Glomerular visceral epithelial cell (primary cell): ENCODE data around the gene ZCCHC14.
"Not testable (repeated sequence)": the region's sequence is repeated elsewhere in the genome, so short reads cannot be mapped to it uniquely, and the experiment has no call there.

Experiments used
- DNase-seq: peaks from one replicate; pipeline ENCODE4 v3.0.0-alpha.2; 2016; ENCODE audit errors: extremely low spot score

ZCCHC14 gene

DNA sequence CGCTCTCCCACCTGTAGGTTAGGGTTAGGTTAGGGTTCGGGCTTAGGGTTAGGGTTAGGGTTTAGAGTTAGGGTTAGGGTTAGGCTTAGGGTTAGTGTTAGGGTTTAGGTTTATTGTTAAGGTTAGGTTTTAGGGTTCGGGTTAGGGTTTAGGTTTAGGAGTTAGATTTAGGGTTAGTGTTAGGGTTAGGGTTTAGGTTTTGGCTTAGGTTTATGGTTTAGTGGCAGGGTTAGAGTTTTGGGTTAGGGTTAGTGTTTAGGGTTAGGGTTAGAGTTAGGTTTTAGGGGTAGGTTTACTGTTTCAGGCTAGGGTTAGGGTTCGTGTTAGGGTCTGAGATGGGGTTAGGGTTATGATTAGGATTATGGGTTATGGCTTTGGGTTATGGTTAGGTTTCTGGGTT, 31.6 kb upstream of the ZCCHC14 start:
- no peak for DNase-seq

DNA sequence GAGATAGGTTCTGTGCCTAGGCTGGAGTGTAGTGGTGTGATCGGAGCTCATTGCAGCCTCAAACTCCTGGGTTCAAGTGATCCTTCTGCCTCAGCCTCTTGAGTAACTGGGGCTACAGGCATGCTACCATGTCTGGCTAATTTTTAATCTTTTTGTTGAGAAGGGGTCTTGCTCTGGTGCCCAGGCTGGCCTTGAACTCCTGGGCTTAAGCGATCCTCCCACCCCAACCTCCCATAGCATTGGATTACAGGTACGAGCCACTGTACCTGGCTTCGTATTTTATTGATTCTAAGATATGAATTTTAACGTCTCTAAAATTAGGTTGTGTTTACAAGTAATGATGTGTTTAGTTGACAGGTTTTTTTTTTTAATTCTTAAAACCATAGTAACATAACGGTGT, 30.8 kb upstream of the ZCCHC14 start:
- DNase-seq = not testable (repeated sequence)

- not testable (repeated sequence) for DNase-seq
These were observed 28.9 kb upstream of the ZCCHC14 start for GRCh38 chr16:87521764-87522163.

DNA sequence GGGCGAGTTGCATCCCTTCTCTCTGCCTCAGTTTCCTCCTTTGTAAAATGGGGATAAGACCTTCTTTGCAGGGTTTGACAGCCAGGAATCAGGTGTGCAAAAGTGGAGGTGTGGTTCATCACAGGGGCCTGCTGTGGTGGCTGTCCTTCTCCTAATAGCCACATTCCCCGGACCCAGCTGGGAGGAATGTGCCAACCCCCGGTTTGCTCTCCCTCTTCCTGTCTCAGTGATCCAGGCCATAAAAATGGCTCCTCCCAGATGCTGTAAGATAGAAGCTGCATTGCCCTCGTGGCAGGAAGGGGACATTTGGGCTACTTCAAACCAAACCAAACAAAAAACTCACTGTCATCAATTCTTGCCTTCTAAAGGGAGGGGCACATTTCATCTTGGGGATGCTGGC, 26.3 kb upstream of the ZCCHC14 start:
- DNase-seq = not testable (repeated sequence)

GRCh38 chr16:87518430-87519051, 25.7 kb upstream of the ZCCHC14 start:
- DNase-seq = peak; percentile 7

GRCh38 chr16:87517610-87518429, 25.0 kb upstream of the ZCCHC14 start:
- not testable (repeated sequence) for DNase-seq

DNA sequence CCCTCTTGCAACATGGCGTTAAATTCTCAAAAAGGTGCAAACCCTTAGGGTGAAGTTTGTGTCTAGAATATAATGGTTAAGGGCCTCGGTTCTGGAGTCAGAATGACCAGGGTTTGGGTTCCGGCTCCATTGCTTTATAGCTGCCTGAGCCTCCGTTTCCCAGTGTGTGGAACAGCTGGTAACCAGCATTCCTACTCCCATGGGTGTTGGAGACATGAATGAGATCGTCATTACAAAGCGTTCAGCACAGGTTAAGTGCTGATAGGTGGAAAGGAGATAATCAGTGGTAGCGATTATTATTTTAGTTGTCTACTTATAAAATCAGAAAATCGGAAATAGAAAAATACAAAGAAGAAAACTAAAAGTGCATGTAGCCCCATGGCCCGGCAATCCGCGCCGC, 23.5 kb upstream of the ZCCHC14 start:
- DNase-seq = no peak

- DNase-seq = no peak
These were observed 22.9 kb upstream of the ZCCHC14 start for GRCh38 chr16:87515475-87516330.

DNA sequence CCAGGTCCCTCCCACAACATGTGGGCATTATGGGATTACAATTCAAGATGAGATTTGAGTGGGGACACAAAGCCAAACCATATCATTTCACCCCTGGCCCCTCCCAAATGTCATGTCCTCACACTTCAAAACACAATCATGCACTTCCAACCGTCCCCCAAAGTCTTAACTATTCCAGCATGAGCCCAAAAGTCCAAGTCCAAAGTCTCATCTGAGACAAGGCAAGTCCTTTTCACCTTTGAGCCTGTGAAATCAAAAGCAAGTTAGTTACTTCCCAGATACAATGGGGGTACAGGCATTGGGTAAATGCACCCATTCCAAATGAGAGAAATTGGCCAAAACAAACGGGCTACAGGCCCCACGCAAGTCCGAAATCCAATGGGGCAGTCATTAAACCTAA, 17.0 kb upstream of the ZCCHC14 start:
- DNase-seq = not testable (repeated sequence)

GRCh38 chr16:87507351-87508069, 14.7 kb upstream of the ZCCHC14 start:
- no peak for DNase-seq

DNA sequence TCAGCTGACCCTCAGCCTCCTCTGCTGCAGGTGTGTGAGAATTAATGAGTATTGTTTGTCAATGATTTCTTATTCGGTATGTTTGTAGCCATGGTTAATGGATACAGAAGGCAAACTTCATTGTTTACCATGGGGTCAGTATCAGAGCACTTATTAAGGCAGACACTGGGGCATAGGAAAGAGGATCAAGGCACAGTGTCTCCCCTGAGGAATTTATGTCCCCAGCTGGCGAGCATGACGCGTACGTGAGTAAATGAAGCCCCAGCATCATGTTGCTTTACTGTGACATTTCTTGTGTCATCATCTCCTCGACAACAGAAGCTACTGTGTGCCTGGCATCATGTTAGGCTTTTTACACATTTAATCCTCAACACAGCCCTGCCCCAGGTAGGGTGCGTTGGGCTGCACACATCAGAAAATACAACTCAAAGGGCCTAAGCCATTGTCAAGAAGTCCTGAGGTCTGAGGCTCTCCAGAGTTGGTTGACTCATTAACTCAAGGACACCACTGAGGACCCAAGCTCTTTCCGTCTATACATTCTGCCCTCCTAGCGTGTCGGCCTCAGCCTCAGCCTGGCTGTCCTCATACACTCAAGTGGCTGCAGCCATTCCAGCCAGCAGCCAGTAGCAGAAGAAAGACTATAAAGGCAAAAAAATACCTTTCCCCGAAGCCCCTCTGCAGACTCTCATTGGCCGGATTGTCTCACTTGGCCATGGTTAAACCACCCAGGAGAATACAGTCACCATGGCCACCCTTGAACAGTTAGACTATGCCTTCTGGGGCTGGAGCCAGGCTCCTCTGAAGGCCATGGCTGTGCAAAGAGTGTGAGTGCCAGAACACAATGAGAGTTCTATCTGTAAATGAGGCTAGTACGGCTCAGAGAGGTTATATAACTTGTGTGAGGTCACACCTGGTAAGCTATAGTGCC, 13.9 kb upstream of the ZCCHC14 start:
- no peak for DNase-seq

GRCh38 chr16:87505834-87506233, 13.0 kb upstream of the ZCCHC14 start:
- DNase-seq = no peak

DNA sequence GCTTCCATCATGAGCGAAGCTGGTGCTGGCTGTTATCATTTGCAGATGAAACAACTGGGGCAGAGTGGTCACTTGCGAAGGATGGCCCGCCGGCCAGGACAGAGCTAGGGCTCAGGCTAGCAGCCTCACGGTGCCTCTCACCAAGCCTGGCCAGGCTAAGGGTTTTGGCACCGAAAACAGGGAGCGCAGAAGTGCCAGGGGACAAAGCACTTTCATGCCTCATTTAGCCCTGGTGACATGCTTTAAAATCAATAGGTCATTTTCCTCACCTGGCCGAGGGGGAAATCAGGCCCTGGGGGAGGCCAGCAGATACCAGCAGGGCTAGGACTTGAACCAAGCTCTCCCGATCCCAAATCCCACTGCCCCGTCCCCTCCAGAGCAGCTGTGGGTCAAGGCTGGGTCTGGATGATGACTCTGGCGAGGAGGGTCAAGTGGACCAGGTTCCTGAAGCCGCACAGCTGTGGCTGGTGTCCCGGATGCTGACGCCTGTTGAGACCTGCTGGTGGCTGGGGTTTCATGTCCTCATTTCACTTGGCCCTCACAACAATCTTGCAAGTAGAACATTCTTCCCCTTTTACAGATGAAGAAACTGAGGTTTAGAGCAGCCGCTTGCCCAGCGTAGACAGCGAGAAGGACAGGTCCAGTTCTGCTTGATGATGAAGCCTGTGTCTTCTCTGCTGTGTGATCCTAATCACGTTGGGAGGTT, 10.6 kb upstream of the ZCCHC14 start:
- not testable (repeated sequence) for DNase-seq

DNA sequence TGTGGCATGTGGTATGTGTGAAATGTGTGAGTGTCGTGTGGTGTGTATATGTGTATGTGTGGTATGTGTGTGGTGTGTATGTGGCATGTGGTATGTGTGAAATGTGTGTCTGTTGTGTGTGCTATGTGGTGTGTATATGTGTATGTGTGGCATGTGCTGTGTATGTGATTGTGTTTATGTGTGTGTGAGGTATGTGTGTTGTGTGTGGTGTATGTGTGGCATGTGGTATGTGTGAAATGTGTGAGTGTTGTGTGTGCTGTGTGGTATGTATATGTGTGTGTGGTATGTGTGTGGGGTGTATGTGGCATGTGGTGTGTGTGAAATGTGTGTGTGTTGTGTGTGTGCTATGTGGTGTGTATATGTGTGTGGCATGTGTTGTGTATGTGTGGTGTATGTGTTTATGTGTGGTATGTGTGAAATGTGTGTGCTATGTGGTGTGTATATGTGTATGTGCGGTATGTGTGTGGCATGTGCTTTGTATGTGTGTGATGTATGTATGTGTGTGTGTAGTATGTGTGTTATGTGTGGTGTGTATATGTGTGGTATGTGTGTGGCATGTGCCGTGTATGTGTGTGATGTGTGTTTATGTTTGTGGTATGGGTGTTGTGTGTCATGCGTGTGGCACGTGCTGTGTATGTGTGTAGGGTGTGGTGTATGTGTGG, 9.6 kb upstream of the ZCCHC14 start:
- no peak for DNase-seq

DNA sequence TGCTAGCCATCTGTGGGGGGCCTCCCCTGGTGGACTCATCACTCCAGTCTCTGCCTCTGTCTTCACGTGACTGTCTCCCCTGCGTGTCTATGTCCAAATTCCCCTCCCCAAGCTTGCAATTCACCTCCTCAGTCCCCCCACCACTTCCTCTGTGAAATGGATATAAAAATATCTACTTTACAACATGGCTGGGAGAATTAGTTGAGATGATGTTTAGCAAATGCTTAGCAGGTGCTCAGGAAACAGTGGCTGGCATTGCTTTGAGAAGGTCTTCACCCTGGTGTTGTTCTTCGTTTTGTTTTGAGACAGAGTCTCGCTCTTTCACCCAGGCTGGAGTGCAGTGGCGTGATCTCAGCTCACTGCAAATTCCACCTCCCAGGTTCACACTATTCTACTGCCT, 8.3 kb upstream of the ZCCHC14 start:
- no peak for DNase-seq

- DNase-seq = peak; percentile 42
These were observed 6.3 kb upstream of the ZCCHC14 start for GRCh38 chr16:87499189-87499486.

DNA sequence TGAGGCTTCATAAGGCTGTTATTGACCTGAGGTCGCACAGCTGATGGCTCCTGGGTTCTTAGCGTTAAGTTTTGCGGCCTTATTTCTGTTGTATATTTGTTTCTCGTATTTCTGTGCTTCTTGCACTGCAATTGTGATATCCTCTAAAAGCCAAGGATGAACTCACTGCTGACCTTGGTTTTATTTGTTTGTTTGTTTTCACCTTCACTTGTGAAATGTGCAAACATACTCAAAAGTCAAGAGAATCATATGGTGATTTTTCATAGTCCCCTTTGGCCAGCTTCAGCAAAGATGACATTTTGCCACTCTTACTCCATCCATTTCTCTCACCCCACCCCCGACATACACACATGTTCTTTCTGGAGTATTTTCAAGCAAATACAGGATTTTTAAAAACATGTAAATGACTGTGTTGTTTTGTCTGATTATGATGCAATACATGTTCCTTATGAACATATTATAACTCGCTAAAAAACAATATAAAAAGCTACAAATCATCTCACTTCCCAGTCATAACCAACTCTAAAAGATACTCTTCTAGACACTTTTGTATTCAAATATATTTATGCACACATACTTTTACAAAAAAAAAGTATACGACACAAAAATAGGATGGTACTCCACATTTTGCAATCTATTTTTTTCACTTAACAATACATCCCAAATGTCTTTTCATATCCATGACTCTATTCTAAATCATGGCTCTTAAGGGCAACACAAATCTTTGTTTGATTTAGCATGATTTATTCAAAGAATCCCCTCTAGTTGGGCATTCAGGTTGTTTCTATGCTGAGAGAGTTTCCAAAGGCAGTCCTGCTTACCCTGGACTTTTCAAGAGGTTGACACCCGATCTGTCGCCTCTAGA, 5.7 kb upstream of the ZCCHC14 start:
- DNase-seq = no peak

GRCh38 chr16:87497767-87498290, 5.0 kb upstream of the ZCCHC14 start:
- DNase-seq = not testable (repeated sequence)
